Cardiac muscle cell (in vitro differentiated cells and primary cell): ENCODE results near the gene HPD. TPM values are rescaled to one million over a fixed set of nuclear protein-coding genes. Genes with fewer than 3 reads are reported as not detected.

Source experiments
- DNase-seq, 2 donors: peaks; one replicate each; pipeline versions ENCODE4 v3.0.0 to v3.0.0-alpha.2; 2010 to 2017; ENCODE audit warnings: low read depth in 1 of 2, low spot score in 1 of 2
- H3K27ac ChIP-seq: fragments of 200-600 bp; sonication (generic); 2 replicates; pipeline ENCODE4 v1.5.1; 2016
- H3K27me3 ChIP-seq: fragments of 200-600 bp; sonication (generic); 2 replicates; pipeline ENCODE4 v1.6.0; 2016; ENCODE audit warnings: control low read depth
- H3K36me3 ChIP-seq: fragments of 200-600 bp; sonication (generic); 2 replicates; pipeline ENCODE4 v1.5.1; 2016; ENCODE audit warnings: control low read depth
- H3K4me1 ChIP-seq: fragments of 200-600 bp; sonication (generic); 2 replicates; pipeline ENCODE4 v1.8.1; 2017; ENCODE audit warnings: low read depth, mild to moderate bottlenecking, mixed run types
- H3K4me3 ChIP-seq: fragments of 200-600 bp; sonication (generic); 2 replicates; pipeline ENCODE4 v1.5.1; 2016; ENCODE audit warnings: mild to moderate bottlenecking
- H3K9me3 ChIP-seq: fragments of 200-600 bp; sonication (generic); 2 replicates; pipeline ENCODE4 v1.5.1; 2017; ENCODE audit warnings: low read depth, mild to moderate bottlenecking, control low read depth
- CTCF ChIP-seq: IDR thresholded peaks from 2 replicates; pipeline ENCODE4 v1.5.1; 2012; ENCODE audit warnings: low read depth, mild to moderate bottlenecking, low read length
- polyA plus RNA-seq: library from polyadenylated mRNA; unstranded; fragments of >200 nt; fragmentation: Nextera tagmentation; extraction: Ambion mirVana; gene quantifications from 2 replicates; pipeline ENCODE4 v1.2.1, GENCODE V29; 2016
- total RNA-seq: library from RNA; depleted of rRNA; stranded (reverse); fragments of >200 nt; gene quantifications from 2 replicates; pipeline ENCODE4 v1.2.3, GENCODE V29; 2016

The HPD gene
- total and polyA plus RNA-seq, 2 experiments from 2014 or later, result not detected

- Histone ChIP-seq H3K4me1 (no peaks in the 10 kb centered on the region), H3K27ac (no peak overlapping the region), H3K27me3 (no peaks in the 10 kb centered on the region), H3K4me3 (no peak overlapping the region), H3K36me3 (peaks cover 39% of the 10 kb centered on the region), H3K9me3 (no peaks in the 10 kb centered on the region)
- no peak for DNase-seq
- no peak for TF ChIP-seq CTCF
These were observed 38.6 kb downstream of the HPD start for GRCh38 chr12:121820056-121820455.

GRCh38 chr12:121819212-121819949 lies 39.3 kb downstream of the HPD start:
- H3K36me3 ChIP-seq, result peaks cover 45% of the 10 kb centered on the region
- DNase-seq, result no peak
- TF ChIP-seq CTCF, result no peak

GRCh38 chr12:121817648-121818043 lies 41.0 kb downstream of the HPD start:
- no peak for DNase-seq
- H3K27ac ChIP-seq, result no peak overlapping the region
- H3K4me1 ChIP-seq, result peaks cover 5% of the 10 kb centered on the region
- no peaks in the 10 kb centered on the region for H3K27me3 ChIP-seq
- no peak overlapping the region for H3K4me3 ChIP-seq
- H3K36me3 ChIP-seq, result peaks cover 37% of the 10 kb centered on the region
- no peak for TF ChIP-seq CTCF
- no peaks in the 10 kb centered on the region for H3K9me3 ChIP-seq

More at GRCh38 chr12:121819212-121819949, 39.3 kb downstream of the HPD start:
- no peaks in the 10 kb centered on the region for H3K4me1 ChIP-seq
- no peak overlapping the region for H3K27ac ChIP-seq
- no peak overlapping the region for H3K4me3 ChIP-seq
- no peaks in the 10 kb centered on the region for H3K9me3 ChIP-seq
- H3K27me3 ChIP-seq, result no peaks in the 10 kb centered on the region

DNA sequence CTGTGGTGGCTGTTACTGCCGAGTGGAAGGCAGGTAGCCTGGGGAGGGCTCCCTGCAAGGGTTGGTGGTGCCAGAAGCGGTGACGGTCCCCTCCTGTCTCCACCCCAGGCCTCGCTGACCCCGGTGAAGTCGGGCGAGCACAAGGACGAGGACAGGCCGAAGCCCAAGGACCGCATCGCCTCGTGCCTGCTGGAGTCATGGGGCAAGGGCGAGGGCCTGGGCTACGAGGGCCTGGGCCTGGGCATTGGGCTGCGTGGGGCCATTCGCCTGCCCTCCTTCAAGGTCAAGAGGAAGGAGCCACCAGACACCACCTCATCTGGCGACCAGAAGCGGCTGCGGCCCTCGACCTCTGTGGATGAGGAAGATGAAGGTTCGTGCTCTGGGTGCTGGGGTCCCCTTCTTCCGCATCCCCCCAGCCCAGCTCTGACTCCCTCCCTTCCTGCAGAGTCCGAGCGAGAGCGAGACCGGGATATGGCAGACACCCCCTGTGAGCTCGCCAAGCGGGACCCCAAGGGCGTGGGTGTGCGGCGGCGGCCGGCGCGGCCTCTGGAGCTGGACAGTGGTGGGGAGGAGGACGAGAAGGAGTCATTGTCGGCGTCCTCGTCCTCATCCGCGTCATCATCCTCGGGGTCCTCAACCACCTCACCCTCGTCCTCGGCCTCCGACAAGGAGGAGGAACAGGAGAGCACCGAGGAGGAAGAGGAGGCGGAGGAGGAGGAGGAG lies 41.6 kb downstream of the HPD start:
- Histone ChIP-seq H3K27me3 (no peaks in the 10 kb centered on the region), H3K36me3 (peaks cover 32% of the 10 kb centered on the region), H3K4me1 (peaks cover 5% of the 10 kb centered on the region), H3K4me3 (no peak overlapping the region), H3K9me3 (no peaks in the 10 kb centered on the region), H3K27ac (no peak overlapping the region)
- no peak for DNase-seq
- TF ChIP-seq CTCF, result no peak

- Histone ChIP-seq H3K27me3 (no peaks in the 10 kb centered on the region), H3K27ac (no peak overlapping the region), H3K4me3 (no peak overlapping the region), H3K36me3 (peaks cover 37% of the 10 kb centered on the region), H3K9me3 (no peaks in the 10 kb centered on the region), H3K4me1 (peaks cover 15% of the 10 kb centered on the region)
- no peak for DNase-seq
- TF ChIP-seq CTCF, result no peak
These were observed 43.4 kb downstream of the HPD start for GRCh38 chr12:121815263-121815662.
